ENCODE data around the gene CTCFL. TPM values are rescaled to one million over a fixed set of nuclear protein-coding genes. Genes with fewer than 3 reads are reported as not detected.

The CTCFL gene
- total and polyA plus RNA-seq, 2 of the 13 experiments (the other 11 are each of a cell fraction or from before 2014, with no cell fraction given): 0.04 TPM; not detected in 1

- no peak for TF ChIP-seq SNAPC4 (CRISPR knock-in tag; IDR thresholded peaks at IDR 0.05)
- no peak for TF ChIP-seq TFE3 (CRISPR knock-in tag; IDR thresholded peaks at IDR 0.05)
- no peak for TF ChIP-seq ZBTB14 (CRISPR knock-in tag; IDR thresholded peaks at IDR 0.05)
- TF ChIP-seq BORCS8-MEF2B (CRISPR knock-in tag; IDR thresholded peaks at IDR 0.05): no peak
- TF ChIP-seq SMC3 (IDR thresholded peaks at IDR 0.05; ENCODE audit: low read length): no peak
- peak; percentile 84 for TF ChIP-seq ZNF563 (CRISPR knock-in tag; IDR thresholded peaks at IDR 0.05)
- no peak for TF ChIP-seq ZFY (CRISPR knock-in tag; IDR thresholded peaks at IDR 0.05)
- TF ChIP-seq ZNF557 (CRISPR knock-in tag; IDR thresholded peaks at IDR 0.05): no peak
- 0 out of 2 replicates have a peak, but pooled peaks have one; percentile 54 for TF ChIP-seq ZNF329 (CRISPR knock-in tag; IDR thresholded peaks at IDR 0.05; ENCODE audit: low read depth)
- no peak for TF ChIP-seq SOX5 (CRISPR knock-in tag; IDR thresholded peaks at IDR 0.05; ENCODE audit: borderline replicate concordance)
- 0 out of 4 replicates have a peak, but pooled peaks of 1 of the 2 experiments have one; percentile 39 for TF ChIP-seq HMGXB4 (CRISPR knock-in tag; IDR thresholded peaks at IDR 0.05; ENCODE audit: borderline replicate concordance in 1 of 2, low read depth in 1 of 2)
- no peak for TF ChIP-seq THAP7 (CRISPR knock-in tag; IDR thresholded peaks at IDR 0.05)
- no peak for TF ChIP-seq ZNF224 (CRISPR knock-in tag; IDR thresholded peaks at IDR 0.05)
- TF ChIP-seq ZBTB7A (CRISPR knock-in tag; IDR thresholded peaks at IDR 0.05): peak; percentile 85; the same call in 1 of the 2 replicates
- TF ChIP-seq SPEN (CRISPR knock-in tag; IDR thresholded peaks at IDR 0.05; ENCODE audit: low read depth): peak; percentile 67; the same call in 1 of the 2 replicates
- TF ChIP-seq ZKSCAN5 (CRISPR knock-in tag; IDR thresholded peaks at IDR 0.05): no peak
- TF ChIP-seq ESRRA (CRISPR knock-in tag; IDR thresholded peaks at IDR 0.05; ENCODE audit: low read depth): no peak
Observed at GRCh38 chr20:57539889-57540288, 14.9 kb upstream of the CTCFL start (continued).
